ENCODE measurements around the gene PPP6C.

- TF ChIP-seq CTCF (IDR thresholded peaks at IDR 0.05) (no peak), POLR2A (IDR thresholded peaks at IDR 0.05) (no peak)
Observed at GRCh38 chr9:125190361-125190801, 778 bp upstream of the PPP6C start.
